LNCaP clone FGC (cell line): ENCODE data around the gene ARFRP1.
"Not testable (repeated sequence)": the region's sequence is repeated elsewhere in the genome, so short reads cannot be mapped to it uniquely, and the experiment has no call there.

ENCODE experiments used
- DNase-seq: peaks from one replicate; pipeline ENCODE4 v3.0.0-alpha.2; 2011; ENCODE audit warnings: low read depth
- H3K4me3 ChIP-seq: 2 replicates; pipeline ENCODE4 v1.5.1; 2011; ENCODE audit warnings: mild to moderate bottlenecking, low read depth, low read length, control low read depth
- CTCF ChIP-seq: IDR thresholded peaks from 2 replicates; pipeline ENCODE4 v1.5.1; 2012; ENCODE audit warnings: mild to moderate bottlenecking; ENCODE audit not compliant: control insufficient read depth, insufficient read depth; ENCODE audit errors: extremely low read depth

Gene ARFRP1

DNA sequence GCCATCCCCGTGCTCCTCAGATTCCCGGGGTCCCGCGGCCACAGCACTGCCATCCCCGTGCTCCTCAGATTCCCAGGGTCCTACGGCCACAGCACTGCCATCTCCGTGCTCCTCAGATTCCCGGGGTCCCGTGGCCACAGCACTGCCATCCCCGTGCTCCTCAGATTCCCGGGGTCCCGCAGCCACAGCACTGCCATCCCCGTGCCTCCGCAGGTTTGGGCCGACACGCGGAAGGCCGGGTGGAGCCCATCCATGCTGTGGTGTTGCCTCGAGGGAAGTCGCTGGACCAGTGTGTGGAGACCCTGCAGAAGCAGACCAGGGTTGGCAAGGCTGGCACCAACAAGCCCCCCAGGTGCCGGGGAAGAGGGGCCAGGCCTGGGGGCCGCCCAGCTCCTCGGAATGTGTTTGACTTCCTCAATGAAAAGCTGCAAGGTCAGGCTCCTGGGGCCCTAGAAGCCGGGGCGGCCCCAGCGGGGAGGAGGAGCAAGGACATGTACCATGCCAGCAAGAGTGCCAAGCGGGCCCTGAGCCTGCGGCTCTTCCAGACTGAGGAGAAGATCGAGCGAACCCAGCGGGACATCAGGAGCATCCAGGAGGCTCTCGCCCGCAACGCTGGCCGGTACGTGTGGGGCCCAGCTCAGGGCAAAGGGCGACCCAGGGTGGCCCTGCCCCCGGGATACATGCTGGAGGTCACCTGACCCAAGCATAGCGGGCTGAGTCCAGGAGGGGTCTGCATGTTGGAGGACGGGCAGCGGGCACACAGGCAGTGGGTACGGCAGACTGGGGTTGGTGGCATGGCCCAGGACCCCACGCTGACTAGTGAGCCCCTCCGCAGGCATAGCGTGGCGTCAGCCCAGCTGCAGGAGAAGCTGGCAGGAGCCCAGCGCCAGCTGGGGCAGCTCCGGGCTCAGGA, 27.4 kb upstream of the ARFRP1 start:
- no peak for TF ChIP-seq CTCF
- H3K4me3 ChIP-seq: no peak overlapping the region
- no peak for DNase-seq

GRCh38 chr20:63734111-63734945, 26.6 kb upstream of the ARFRP1 start:
- H3K4me3 ChIP-seq: no peak overlapping the region
- no peak for DNase-seq
- TF ChIP-seq CTCF: no peak

DNA sequence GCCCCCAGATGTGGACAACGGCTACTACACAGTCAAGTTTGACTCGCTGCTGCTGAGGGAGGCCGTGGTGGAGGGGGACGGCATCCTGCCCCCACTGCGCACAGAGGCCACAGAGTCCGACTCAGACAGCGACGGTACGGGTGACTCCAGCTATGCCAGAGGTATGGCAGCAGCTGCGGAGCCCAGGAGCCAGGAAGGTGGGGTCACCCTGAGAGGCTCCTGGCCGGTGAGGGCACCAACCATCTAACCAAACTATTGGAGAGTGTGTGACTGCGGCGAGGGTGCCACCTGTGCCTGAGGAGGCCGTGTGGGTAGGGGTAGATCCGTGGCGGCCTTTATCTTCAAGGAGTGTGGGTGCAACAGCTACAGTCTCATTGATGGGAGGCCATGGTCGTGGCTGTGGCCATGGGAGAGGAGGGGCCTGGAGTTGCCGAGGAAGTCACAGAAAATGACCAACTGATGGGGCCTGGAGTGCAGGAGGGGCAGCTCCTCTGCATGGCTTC, 25.9 kb upstream of the ARFRP1 start:
- no peak for TF ChIP-seq CTCF
- DNase-seq: no peak
- no peak overlapping the region for H3K4me3 ChIP-seq

DNA sequence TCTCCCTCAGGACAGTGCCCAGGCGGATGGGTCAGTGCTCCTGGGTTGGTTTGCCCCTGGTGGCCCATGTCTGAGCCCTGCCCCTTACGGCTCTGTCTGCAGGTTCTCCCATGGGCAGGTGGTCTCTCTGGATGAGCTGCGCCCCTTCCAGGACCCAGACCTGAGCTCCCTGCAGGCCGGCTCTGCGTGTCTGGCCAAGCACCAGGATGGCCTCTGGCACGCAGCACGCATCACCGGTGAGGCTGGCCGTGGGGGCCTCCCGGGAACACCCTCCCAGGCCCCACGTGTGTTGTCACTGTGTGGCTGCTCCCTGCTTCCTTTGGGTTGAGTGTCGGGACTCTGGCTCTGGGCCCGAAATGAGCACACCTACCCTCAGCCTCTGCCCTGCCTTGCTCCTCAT, 25.3 kb upstream of the ARFRP1 start:
- H3K4me3 ChIP-seq: no peak overlapping the region
- no peak for TF ChIP-seq CTCF
- DNase-seq: no peak

DNA sequence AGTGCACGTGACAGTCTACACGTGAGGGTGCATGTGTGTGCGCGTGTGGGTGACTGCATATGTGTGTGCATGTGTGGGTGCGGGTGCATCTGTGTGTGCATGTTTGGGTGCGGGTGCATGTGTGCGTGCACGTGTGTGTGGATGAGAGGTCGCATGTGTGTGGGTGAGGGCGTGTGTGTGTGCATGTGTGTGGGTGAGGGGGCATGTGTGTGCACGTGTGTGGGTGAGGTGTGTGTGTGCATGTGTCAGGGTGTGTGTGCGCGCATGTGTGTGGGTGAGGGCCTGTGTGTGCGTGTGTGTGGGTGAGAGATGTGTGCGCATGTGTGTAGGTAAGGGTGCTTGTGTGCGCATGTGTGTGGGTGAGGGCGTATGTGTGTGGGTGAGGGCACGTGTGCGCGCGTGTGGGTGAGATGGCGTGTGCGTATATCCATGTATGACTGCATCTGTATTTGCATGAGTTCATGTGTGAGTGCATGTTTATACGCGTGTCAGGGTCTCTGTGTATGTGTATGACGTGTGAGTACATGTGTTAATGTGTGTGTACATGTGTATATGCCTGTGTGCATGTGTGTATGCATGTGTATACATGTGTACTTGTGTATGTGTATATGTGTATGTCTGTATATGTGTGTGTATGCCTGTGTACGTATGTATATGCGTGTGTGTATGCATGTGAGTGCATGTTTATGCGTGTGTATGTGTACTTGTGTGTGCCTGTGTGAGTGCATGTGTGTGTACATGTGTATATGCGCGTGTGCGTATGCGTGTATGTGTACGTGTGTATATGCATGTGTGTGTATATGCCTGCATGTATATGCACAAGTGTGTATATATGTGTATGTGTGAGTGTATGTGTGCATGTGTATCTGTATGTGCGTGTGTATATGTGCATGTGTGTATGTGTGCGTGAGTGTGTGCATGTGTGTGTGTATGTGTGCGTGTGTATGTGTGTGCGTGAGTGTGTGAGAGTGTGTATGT, 24.6 kb upstream of the ARFRP1 start:
- TF ChIP-seq CTCF: no peak
- H3K4me3 ChIP-seq: no peak overlapping the region
- DNase-seq: no peak

GRCh38 chr20:63731410-63731809, 23.6 kb upstream of the ARFRP1 start:
- H3K4me3 ChIP-seq: no peak overlapping the region
- DNase-seq: no peak
- TF ChIP-seq CTCF: no peak

- H3K4me3 ChIP-seq, DNase-seq: not testable (repeated sequence)
These were observed 22.5 kb upstream of the ARFRP1 start for GRCh38 chr20:63730189-63730733.

- not testable (repeated sequence) for H3K4me3 ChIP-seq, DNase-seq
These were observed 15.3 kb upstream of the ARFRP1 start for GRCh38 chr20:63722967-63723622.
